ENCODE measurements around the gene GADD45GIP1. TPM values are rescaled to one million over a fixed set of nuclear protein-coding genes. Genes with fewer than 3 reads are reported as not detected.

Gene GADD45GIP1
- total RNA-seq, 2 donors from 2014 or later, result 16.1 to 41.9 TPM

GRCh38 chr19:12913851-12914690, 43.0 kb downstream of the GADD45GIP1 start:
- H3K4me1 ChIP-seq, result no peaks in the 10 kb centered on the region
- intact Hi-C loops (cut with DNase I), result no loop called here
- no peak overlapping the region for H3K4me3 ChIP-seq
- TF ChIP-seq CTCF (IDR thresholded peaks at IDR 0.05), result no peak
- no peaks in the 10 kb centered on the region for H3K36me3 ChIP-seq
- DNase-seq, result no peak
- no peaks in the 10 kb centered on the region for H3K27me3 ChIP-seq
- peak overlapping the region in 1 of 2 donors; percentile 14 for H3K9ac ChIP-seq (ENCODE audit: low read depth in 2 of 2, low read length in 2 of 2)
- no peaks in the 10 kb centered on the region for H3K9me3 ChIP-seq
- H3K27ac ChIP-seq, result no peak overlapping the region

- Histone ChIP-seq H3K36me3 (no peaks in the 10 kb centered on the region), H3K9me3 (no peaks in the 10 kb centered on the region), H3K27ac (peak overlapping the region; percentile 30), H3K4me3 (no peak overlapping the region), H3K27me3 (no peaks in the 10 kb centered on the region), H3K4me1 (no peaks in the 10 kb centered on the region), H3K9ac (ENCODE audit: low read depth in 2 of 2, low read length in 2 of 2) (peak overlapping the region; percentile 14 to 43)
- peak; percentile 40 for DNase-seq
- no peak for TF ChIP-seq CTCF (IDR thresholded peaks at IDR 0.05)
- intact Hi-C loops (cut with DNase I), result no loop called here
Observed at GRCh38 chr19:12913011-12913561, 43.9 kb downstream of the GADD45GIP1 start.

GRCh38 chr19:12912571-12912970, 44.5 kb downstream of the GADD45GIP1 start:
- H3K27me3 ChIP-seq, result no peaks in the 10 kb centered on the region
- intact Hi-C loops (cut with DNase I), result no loop called here
- H3K4me1 ChIP-seq, result no peaks in the 10 kb centered on the region
- no peak for DNase-seq
- H3K36me3 ChIP-seq, result no peaks in the 10 kb centered on the region
- no peak for TF ChIP-seq CTCF (IDR thresholded peaks at IDR 0.05)
- no peaks in the 10 kb centered on the region for H3K9me3 ChIP-seq
- H3K4me3 ChIP-seq, result no peak overlapping the region
- H3K9ac ChIP-seq (ENCODE audit: low read depth in 2 of 2, low read length in 2 of 2), result peak overlapping the region in 1 of 2 donors; percentile 43
- peak overlapping the region; percentile 30 for H3K27ac ChIP-seq

GRCh38 chr19:12907166-12907565, 49.9 kb downstream of the GADD45GIP1 start:
- Histone ChIP-seq H3K9me3 (no peaks in the 10 kb centered on the region), H3K27me3 (no peaks in the 10 kb centered on the region), H3K4me3 (no peak overlapping the region), H3K27ac (no peak overlapping the region), H3K9ac (ENCODE audit: low read depth in 2 of 2, low read length in 2 of 2) (no peak overlapping the region), H3K4me1 (no peaks in the 10 kb centered on the region), H3K36me3 (no peaks in the 10 kb centered on the region)
- TF ChIP-seq CTCF (IDR thresholded peaks at IDR 0.05), result no peak
- DNase-seq, result no peak
- intact Hi-C loops (cut with DNase I), result no loop called here

Small RNA genes within 50 kb of the gene (microRNA-seq; reads per million reads assigned to microRNA genes)
- gene MIR5695, result not detected
- 2.2 reads per million for gene MIR6515

Other genes starting within 250 kb of the GADD45GIP1 start
- 10 to 100 TPM; 46.7 to 65.5 TPM for gene TNPO2, start 233.3 kb downstream of the GADD45GIP1 start, total RNA-seq
- 100 to 1,000 TPM; 130 to 217 TPM for gene TRIR, start 222.5 kb downstream of the GADD45GIP1 start, total RNA-seq
- gene GET3, start 219.7 kb downstream of the GADD45GIP1 start, total RNA-seq, result 10 to 100 TPM; 53.6 to 77.2 TPM
- gene BEST2, start 205.4 kb downstream of the GADD45GIP1 start, total RNA-seq, result 10 to 100 TPM; 12.1 to 22.6 TPM
- gene HOOK2, start 181.7 kb downstream of the GADD45GIP1 start, total RNA-seq, result 10 to 100 TPM; 54.8 to 72.0 TPM
- 100 to 1,000 TPM; 113 to 173 TPM for gene JUNB, start 165.7 kb downstream of the GADD45GIP1 start, total RNA-seq
- gene PRDX2, start 155.4 kb downstream of the GADD45GIP1 start, total RNA-seq, result 100 to 1,000 TPM; 347 to 417 TPM
- gene THSD8, start 155.2 kb downstream of the GADD45GIP1 start, total RNA-seq, result 10 to 100 TPM in 1 of 2 donors, 1 to 10 TPM in 1; 6.5 to 18.5 TPM
- 10 to 100 TPM in 1 of 2 donors, 1 to 10 TPM in 1; 8.8 to 44.8 TPM for gene RNASEH2A, start 150.6 kb downstream of the GADD45GIP1 start, total RNA-seq
- under 1 TPM in 1 of 2 donors, not detected in 1; 0.35 TPM for gene RTBDN, start 122.6 kb downstream of the GADD45GIP1 start, total RNA-seq
- gene MAST1, start 118.7 kb downstream of the GADD45GIP1 start, total RNA-seq, result 1 to 10 TPM in 1 of 2 donors, under 1 TPM in 1; 0.42 to 1.4 TPM
- gene DNASE2, start 75.8 kb downstream of the GADD45GIP1 start, total RNA-seq, result 10 to 100 TPM; 29.0 to 33.5 TPM
- gene KLF1, start 70.0 kb downstream of the GADD45GIP1 start, total RNA-seq, result under 1 TPM in 1 of 2 donors, not detected in 1; 0.25 TPM
- 10 to 100 TPM; 21.1 to 39.2 TPM for gene GCDH, start 66.1 kb downstream of the GADD45GIP1 start, total RNA-seq
- under 1 TPM in 1 of 2 donors, not detected in 1; 0.32 TPM for gene SYCE2, start 37.9 kb downstream of the GADD45GIP1 start, total RNA-seq
- 100 to 1,000 TPM in 1 of 2 donors, 10 to 100 TPM in 1; 46.9 to 111 TPM for gene FARSA, start 23.5 kb downstream of the GADD45GIP1 start, total RNA-seq
- gene CALR, start 18.6 kb downstream of the GADD45GIP1 start, total RNA-seq, result 1,000 to 10,000 TPM in 1 of 2 donors, 100 to 1,000 TPM in 1; 682 to 1,848 TPM
- gene RAD23A, start 11.4 kb downstream of the GADD45GIP1 start, total RNA-seq, result 100 to 1,000 TPM in 1 of 2 donors, 10 to 100 TPM in 1; 78.5 to 121 TPM
- under 1 TPM; 0.19 to 0.27 TPM for gene DAND5, start 12.4 kb upstream of the GADD45GIP1 start, total RNA-seq
- 10 to 100 TPM; 70.9 to 73.8 TPM for gene NFIX, start 38.3 kb upstream of the GADD45GIP1 start, total RNA-seq
- gene LYL1, start 145.6 kb upstream of the GADD45GIP1 start, total RNA-seq, result 1 to 10 TPM; 3.6 to 4.5 TPM
- gene TRMT1, start 159.5 kb upstream of the GADD45GIP1 start, total RNA-seq, result 10 to 100 TPM; 17.5 to 40.1 TPM
- 100 to 1,000 TPM in 1 of 2 donors, 10 to 100 TPM in 1; 56.7 to 119 TPM for gene NACC1, start 161.0 kb upstream of the GADD45GIP1 start, total RNA-seq
- gene STX10, start 193.2 kb upstream of the GADD45GIP1 start, total RNA-seq, result 10 to 100 TPM; 51.0 to 78.2 TPM
- gene IER2, start 193.2 kb upstream of the GADD45GIP1 start, total RNA-seq, result 100 to 1,000 TPM in 1 of 2 donors, 10 to 100 TPM in 1; 83.4 to 116 TPM

All from colonic mucosa (tissue), 4 donors.